GM21526 (cell line): ENCODE measurements around the gene ATG9B.

ENCODE experiments used
- ATAC-seq: cut with Tn5 transposase; IDR thresholded peaks from one replicate; pipeline ENCODE4 v1.9.1; 2021; ENCODE audit warnings: moderate library complexity; ENCODE audit not compliant: unreplicated experiment, low FRiP score

ATG9B gene

DNA sequence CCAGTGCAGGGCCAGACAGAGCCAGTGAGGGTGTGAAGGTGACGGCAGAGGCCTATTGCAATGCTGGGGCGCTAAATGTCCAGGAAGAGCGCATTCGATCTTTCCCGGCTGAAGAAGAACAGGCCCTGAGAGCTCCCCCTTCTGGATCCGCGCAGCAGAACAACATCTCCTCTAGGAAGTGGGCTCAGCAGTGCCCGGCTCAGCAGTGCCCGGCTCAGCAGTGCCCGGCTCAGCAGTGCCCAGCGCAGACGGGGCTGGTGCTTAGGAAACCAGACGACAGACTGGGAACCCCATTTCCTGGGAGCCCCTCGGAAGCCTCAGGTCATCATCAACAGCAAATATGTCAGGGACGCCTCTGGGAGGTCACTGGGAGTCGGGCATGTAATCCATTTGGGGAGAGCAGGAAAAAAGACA, 38.2 kb downstream of the ATG9B start:
- ATAC-seq, result no peak

DNA sequence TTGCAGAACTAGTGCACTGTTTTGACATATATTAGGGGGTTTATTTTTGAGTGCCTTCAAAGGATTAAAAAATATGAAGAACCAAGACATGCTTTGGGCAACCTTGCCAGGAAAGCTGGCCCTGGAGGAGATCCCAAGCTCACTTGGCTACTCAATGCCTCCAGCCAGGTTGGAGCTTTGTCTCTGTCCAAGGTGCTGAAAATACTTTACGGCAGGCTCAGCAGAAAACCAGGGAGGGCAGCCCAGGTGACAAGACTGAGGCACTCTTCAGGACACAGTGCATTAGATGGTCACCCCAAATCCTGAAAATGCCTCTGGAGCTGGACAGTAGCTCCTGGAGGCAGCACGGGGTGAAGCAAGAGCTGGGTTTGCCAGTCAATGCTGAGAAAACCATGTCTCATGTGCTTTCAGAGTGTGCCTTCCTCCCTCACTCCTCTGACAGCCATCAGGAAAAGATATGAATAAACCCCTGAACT, 40.4 kb downstream of the ATG9B start:
- no peak for ATAC-seq

DNA sequence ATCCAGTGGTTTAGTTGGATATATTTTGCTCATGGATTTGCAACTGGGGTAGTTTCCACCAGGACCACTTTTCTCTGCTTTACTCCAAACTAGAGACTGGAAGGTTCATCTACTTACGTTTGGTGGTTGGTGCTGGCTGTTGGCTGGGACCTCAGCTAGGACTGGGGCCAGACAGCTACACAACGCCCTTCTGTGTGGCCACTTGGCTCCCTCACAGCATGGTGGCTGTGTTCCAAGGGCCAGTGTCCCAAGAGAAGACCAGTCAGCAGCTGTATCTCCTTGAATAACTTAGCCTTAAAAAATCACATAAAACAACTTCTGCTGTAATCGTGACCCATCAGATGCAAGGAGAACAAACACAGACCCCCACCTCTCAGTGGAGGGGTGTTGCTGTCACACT, 41.9 kb downstream of the ATG9B start:
- no peak for ATAC-seq

- no peak for ATAC-seq
Observed at GRCh38 chr7:150981644-150982043, 42.6 kb downstream of the ATG9B start.

DNA sequence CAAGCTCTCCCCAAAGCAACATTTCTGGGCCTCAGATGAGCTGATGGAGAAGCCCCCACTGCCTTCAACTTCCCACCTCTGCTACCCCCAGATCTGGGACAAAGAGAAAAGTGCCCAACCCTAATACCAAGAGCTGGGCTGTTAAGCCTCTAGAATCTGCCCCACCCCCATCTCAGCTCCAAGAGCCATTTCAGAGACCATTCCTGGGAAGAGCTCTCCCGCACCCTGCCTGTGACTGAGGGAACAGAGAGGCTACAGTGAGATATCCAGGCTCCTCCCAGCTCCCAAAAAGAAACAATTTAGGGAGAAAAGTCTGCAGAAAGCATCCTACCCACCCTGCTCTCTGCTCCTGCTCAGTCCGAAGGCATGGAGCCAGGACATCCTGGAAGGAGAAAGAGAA, 43.6 kb downstream of the ATG9B start:
- ATAC-seq, result no peak

- no peak for ATAC-seq
Observed at GRCh38 chr7:150979713-150980390, 44.4 kb downstream of the ATG9B start.

DNA sequence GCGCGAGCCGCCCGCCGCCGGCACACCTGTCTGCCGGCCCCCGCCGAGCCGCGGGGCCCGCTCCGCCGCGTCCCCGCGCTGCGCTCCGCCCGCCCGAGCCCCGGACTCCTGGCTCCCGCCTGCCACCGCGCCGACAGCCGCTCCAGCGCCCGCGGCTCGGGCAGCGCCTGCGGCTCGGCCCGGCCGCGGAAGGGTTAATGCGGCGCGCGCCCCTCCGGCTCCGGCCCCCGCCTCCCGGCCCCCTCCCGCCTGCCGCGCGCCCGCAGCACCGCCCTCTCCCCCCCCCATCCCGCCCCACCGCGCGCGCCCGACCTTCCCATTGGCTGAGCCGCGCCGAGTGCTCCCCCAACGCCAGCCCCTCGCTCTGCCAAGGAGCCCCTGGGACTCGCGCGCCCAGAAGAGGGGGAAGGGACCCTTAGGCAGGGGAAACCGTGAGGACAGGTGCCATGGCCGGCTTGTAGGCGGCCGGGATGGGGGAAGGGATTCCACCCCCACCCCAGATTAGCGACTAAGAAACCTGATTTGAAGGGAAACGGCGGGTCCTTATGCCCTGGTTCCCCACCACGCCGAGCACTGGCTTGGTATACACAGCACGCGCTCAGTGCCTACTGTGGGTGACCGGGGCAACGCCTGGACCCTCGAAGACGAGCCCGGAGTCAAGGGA, 46.0 kb downstream of the ATG9B start, which contains the start of gene KCNH2:
Gene KCNH2 (minus strand): TSS at position 196 of the 664 bp plus-strand sequence. CDS start 408 bp downstream, outside the sequence.
- ATAC-seq, result no peak

DNA sequence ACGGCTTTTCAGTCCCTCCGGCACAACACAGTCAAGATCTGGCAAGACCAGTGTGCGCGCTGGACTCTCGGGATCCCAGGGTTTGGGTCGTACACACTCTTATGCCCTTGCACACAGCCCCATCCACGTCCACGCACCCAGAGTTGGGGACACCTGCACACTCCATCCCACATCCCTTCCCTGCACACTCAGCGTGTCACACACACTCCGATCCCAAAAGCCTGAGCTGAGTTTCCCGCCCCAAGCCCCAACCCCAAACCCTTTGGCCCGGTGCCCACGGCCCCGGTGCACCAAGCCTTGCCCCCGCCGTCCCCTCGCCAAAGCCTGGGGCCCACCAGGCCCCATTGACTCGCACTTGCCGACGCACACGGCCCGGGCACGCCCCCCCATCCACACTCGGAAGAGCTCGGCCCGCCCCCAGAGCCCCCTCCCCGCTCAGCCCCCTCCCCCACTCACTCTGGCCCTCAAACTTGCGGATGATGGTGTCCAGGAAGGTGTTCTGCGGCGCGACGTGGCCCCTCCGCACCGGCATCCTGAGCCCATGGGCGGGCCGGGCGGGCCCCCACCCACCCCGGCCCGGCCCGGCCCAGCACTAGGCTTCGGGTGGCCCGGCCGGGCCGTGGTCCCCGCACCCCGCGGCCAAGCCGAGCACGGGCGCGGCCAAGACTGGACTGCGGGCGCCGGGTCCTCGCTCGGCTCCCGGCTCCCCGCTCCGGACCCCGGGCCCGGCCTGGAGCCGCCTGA, 46.7 kb downstream of the ATG9B start:
- no peak for ATAC-seq

GRCh38 chr7:150976529-150977381, 47.5 kb downstream of the ATG9B start:
- no peak for ATAC-seq

GRCh38 chr7:150975536-150976319, 48.6 kb downstream of the ATG9B start:
- no peak for ATAC-seq

- peak; percentile 50 for ATAC-seq
Observed at GRCh38 chr7:150974468-150975391, 49.6 kb downstream of the ATG9B start.

DNA sequence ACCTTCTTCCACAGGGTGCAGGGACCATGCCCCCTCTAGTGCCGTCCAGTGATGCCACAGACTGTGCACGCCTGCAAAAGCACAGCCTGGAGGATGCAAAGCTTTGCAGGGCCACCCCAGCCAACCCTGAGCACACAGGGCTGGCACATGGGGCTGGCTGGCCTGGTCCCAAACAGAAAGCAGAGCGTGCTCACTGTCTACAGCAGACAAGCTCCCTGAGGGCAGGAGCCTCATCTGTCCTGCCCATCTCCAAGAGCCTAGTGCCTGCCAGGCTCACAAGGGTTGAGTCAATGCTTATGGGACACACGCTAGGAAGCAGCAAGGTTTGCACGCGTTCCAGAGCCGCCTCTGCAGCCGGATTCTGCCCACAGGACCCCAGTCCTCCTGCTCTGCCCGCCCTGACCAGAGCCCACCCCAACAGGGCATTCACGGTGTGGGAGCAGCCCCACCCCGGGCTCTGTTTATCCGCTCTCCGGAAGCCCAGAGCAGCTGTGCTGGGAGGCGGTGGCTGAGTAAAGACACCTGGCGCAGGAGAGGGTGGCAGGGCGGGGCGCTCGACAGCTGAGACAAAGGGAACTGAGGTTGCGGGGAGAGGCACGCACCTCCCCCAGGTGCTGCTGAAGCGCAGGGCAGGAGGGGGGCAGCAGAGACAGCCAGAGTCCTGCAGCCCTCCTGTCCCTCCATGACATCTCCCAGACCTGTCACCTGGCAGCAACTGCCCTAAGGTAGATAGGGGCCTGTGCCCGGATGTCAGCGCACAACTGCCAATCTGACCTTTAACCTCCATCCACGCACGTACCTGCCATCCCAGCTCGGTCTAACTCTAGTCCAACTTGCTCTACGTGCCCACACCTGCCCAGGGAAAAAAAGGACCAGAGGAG, 50.5 kb downstream of the ATG9B start:
- ATAC-seq, result no peak

- ATAC-seq, result no peak
Observed at GRCh38 chr7:150972741-150973140, 51.6 kb downstream of the ATG9B start.

DNA sequence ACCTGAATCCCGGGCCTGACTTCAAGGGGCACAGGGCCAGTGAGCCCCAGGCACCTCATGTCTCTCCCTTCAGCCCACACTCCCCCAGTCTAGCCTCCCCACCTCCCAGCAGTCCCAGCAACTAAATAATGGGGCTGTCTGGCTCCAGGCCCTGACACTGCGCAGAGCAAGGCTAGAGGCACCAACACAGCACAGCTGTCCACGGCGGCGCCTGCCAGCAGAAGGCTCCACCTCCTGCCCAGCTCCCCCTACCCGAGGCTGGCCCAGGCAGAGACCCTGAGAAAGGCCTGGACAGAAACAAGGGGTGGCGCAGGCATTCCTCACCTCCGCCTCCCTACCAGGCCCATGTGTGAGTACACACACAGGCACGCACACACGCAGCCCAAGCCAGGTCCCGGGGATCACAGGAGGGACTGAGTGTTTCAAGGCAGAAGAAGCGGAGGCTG, 52.2 kb downstream of the ATG9B start:
- no peak for ATAC-seq

DNA sequence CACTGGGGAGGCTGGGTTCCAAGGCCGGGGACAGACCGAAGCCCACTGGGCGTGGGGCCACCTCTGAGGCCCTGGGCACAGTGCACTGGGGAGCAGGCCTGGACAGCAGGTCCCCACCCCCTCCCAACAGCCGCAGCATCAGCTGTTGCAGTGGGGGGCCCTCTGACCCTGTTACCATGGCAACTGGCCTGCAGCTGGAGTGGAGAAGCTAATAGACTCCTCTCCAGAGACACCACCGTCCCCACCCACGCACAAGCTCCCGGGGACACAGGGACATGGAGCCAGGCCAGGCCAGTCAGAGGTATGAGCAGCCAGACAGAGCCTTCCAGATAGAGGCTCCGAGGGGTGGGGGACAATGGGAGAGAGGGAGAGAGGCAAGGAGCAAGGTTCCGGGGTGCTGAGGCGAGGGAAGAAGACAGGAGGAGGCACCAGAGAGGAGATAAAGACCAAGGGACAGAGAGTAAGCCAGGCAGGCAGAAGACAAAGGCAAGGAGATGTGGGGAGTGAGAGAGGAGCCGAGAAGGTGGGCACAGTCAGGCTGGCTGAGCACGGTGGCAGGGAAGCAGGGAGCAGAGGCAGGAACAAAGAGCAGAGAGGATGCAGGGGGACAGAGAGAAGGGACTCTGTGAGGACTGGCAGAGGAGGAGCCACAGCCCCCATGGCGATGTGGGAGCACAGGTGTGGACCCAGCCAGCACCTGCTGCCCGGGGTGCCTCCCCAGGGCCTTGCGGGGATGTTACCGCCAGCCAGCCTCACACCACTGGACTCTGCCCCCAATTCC, 52.9 kb downstream of the ATG9B start:
- ATAC-seq, result no peak

GRCh38 chr7:150970424-150970823, 53.9 kb downstream of the ATG9B start:
- ATAC-seq, result no peak

DNA sequence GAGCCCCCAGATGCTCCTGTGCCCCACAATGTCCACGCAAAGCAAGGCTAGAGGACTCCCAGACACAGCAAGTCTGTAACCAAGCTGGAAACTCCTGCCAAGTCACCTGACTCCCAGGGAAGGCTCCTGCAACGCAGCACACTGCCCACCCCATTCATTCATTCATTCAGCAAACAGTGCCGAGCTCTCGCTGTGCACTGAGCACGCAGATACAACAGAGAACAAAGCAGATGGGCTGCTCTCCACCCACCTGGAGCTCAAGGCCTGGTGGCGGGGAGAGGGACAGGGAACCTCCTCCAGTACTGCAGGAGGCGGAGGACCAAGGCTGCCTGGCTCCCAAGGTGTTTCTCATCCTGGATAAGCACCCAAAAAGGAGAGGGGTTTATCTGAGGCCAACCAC, 54.8 kb downstream of the ATG9B start:
- no peak for ATAC-seq
